NB4 (cell line): ENCODE results near the gene SMAD5.

Source experiments
- MYC ChIP-seq: IDR thresholded peaks from 2 replicates; pipeline ENCODE4 v1.6.1; 2011; ENCODE audit warnings: low read depth, low read length
- POLR2A ChIP-seq: IDR thresholded peaks from 2 replicates; pipeline ENCODE4 v1.6.1; 2011; ENCODE audit warnings: mild to moderate bottlenecking; ENCODE audit not compliant: insufficient read length; ENCODE audit errors: extremely low read depth
- TF ChIP-seq, protein P1 (sequence below): IDR thresholded peaks from one replicate; pipeline ENCODE4 v1.5.1; 2012; ENCODE audit warnings: low read depth, low read length
- TF ChIP-seq, protein P2 (sequence below): IDR thresholded peaks from 2 replicates; pipeline ENCODE4 v1.6.1; 2011; ENCODE audit warnings: low read depth, low read length

- TF ChIP-seq, protein P1, sequence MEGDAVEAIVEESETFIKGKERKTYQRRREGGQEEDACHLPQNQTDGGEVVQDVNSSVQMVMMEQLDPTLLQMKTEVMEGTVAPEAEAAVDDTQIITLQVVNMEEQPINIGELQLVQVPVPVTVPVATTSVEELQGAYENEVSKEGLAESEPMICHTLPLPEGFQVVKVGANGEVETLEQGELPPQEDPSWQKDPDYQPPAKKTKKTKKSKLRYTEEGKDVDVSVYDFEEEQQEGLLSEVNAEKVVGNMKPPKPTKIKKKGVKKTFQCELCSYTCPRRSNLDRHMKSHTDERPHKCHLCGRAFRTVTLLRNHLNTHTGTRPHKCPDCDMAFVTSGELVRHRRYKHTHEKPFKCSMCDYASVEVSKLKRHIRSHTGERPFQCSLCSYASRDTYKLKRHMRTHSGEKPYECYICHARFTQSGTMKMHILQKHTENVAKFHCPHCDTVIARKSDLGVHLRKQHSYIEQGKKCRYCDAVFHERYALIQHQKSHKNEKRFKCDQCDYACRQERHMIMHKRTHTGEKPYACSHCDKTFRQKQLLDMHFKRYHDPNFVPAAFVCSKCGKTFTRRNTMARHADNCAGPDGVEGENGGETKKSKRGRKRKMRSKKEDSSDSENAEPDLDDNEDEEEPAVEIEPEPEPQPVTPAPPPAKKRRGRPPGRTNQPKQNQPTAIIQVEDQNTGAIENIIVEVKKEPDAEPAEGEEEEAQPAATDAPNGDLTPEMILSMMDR, result no peak
- no peak for TF ChIP-seq POLR2A
- TF ChIP-seq, protein P2, sequence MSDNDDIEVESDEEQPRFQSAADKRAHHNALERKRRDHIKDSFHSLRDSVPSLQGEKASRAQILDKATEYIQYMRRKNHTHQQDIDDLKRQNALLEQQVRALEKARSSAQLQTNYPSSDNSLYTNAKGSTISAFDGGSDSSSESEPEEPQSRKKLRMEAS, result no peak
- no peak for TF ChIP-seq MYC
These were observed 47.9 kb upstream of the SMAD5 start for GRCh38 chr5:136084698-136085097.
